CD8-positive, alpha-beta memory T cell (primary cell): ENCODE results near the gene ANK2. TPM values are rescaled to one million over a fixed set of nuclear protein-coding genes. Genes with fewer than 3 reads are reported as not detected.
A peak's percentile ranks its signal among the peaks of the same experiment; 100 is the strongest.

Experiments used
- CTCF ChIA-PET: fragments of 350-600 bp; sonication (Branson Sonifier 250); formaldehyde crosslinking; loops from one replicate; lab custom pipeline; 2021; ENCODE audit warnings: antibody characterized with exemption; lab: Charles Lee
- POLR2A ChIA-PET: fragments of 350-600 bp; sonication (Branson Sonifier 250); formaldehyde crosslinking; loops from one replicate; lab custom pipeline; 2021; ENCODE audit warnings: antibody characterized with exemption; lab: Charles Lee
- DNase-seq, 5 donors: peaks; one replicate each; pipeline versions ENCODE4 v3.0.0 to v3.0.0-alpha.2; 2020 to 2022; ENCODE audit warnings: mixed read lengths in 1 of 5
- H3K27ac ChIP-seq: one replicate; pipeline ENCODE4 v1.7.0; 2013; ENCODE audit warnings: low read depth, mild to moderate bottlenecking, low read length, moderate library complexity
- H3K27me3 ChIP-seq: 2 replicates; pipeline ENCODE4 v1.7.0; 2013; ENCODE audit warnings: low read length, mild to moderate bottlenecking; ENCODE audit not compliant: insufficient read depth, poor library complexity, severe bottlenecking
- H3K36me3 ChIP-seq: 2 replicates; pipeline ENCODE4 v1.7.0; 2013; ENCODE audit warnings: mild to moderate bottlenecking, low read length, moderate library complexity; ENCODE audit not compliant: insufficient read depth
- H3K4me1 ChIP-seq: 2 replicates; pipeline ENCODE4 v1.7.0; 2013; ENCODE audit warnings: mild to moderate bottlenecking, low read length, moderate library complexity; ENCODE audit not compliant: insufficient read depth
- H3K4me3 ChIP-seq: 2 replicates; pipeline ENCODE4 v1.7.0; 2013; ENCODE audit warnings: mild to moderate bottlenecking, low read length
- H3K9me3 ChIP-seq: 2 replicates; pipeline ENCODE4 v1.7.0; 2013; ENCODE audit warnings: mild to moderate bottlenecking, low read length
- H3K27ac Mint-ChIP-seq, 8 donors: one replicate each; pipeline ENCODE4 v1.8.0; 2020 to 2021; ENCODE audit warnings: mixed read lengths in 8 of 8, mild to moderate bottlenecking in 6 of 8, inconsistent platforms in 3 of 8, moderate library complexity in 3 of 8
- H3K27me3 Mint-ChIP-seq, 2 donors: one replicate each; pipeline ENCODE4 v1.8.0; 2020 to 2021; ENCODE audit warnings: mixed read lengths in 2 of 2, mild to moderate bottlenecking in 1 of 2, moderate library complexity in 1 of 2
- H3K36me3 Mint-ChIP-seq, 3 donors: one replicate each; pipeline ENCODE4 v1.8.0; 2020 to 2021; ENCODE audit warnings: mixed read lengths in 3 of 3, inconsistent platforms in 1 of 3, mild to moderate bottlenecking in 1 of 3
- H3K4me1 Mint-ChIP-seq, 3 donors: one replicate each; pipeline ENCODE4 v1.8.0; 2020 to 2021; ENCODE audit warnings: mixed read lengths in 3 of 3, inconsistent platforms in 1 of 3, mild to moderate bottlenecking in 1 of 3
- H3K4me3 Mint-ChIP-seq, 7 donors: one replicate each; pipeline ENCODE4 v1.8.0; 2020 to 2021; ENCODE audit warnings: mixed read lengths in 7 of 7, mild to moderate bottlenecking in 6 of 7, moderate library complexity in 4 of 7, inconsistent platforms in 2 of 7
- H3K9me3 Mint-ChIP-seq, 5 donors: one replicate each; pipeline ENCODE4 v1.8.0; 2020 to 2022; ENCODE audit warnings: mixed read lengths in 5 of 5, mild to moderate bottlenecking in 3 of 5, moderate library complexity in 2 of 5, inconsistent platforms in 1 of 5
- polyA plus RNA-seq: library from polyadenylated mRNA; unstranded; fragments of 300-500 nt; fragmentation: Illumina TruSeq; gene quantifications from one replicate; pipeline ENCODE4 v1.2.3, GENCODE V29; 2021
- total RNA-seq, 2 experiments: library from RNA; stranded (reverse); gene quantifications; one replicate each; pipeline ENCODE4 v1.2.3, GENCODE V29; 2021

ANK2 gene
- total and polyA plus RNA-seq, 3 experiments from 2014 or later, result 0.26 to 0.80 TPM; not detected in 1

- no peak for DNase-seq
- H3K36me3 Mint-ChIP-seq, result no peaks in the 10 kb centered on the region
- no peak overlapping the region for H3K27ac Mint-ChIP-seq
- peaks cover 0 to 2% of the 10 kb centered on the region in 2 donors for H3K27me3 Mint-ChIP-seq
- no peak overlapping the region for H3K4me3 Mint-ChIP-seq
- H3K4me3 ChIP-seq, result no peak overlapping the region
- H3K4me1 ChIP-seq, result no peaks in the 10 kb centered on the region
- H3K36me3 ChIP-seq, result no peaks in the 10 kb centered on the region
- H3K9me3 ChIP-seq, result no peaks in the 10 kb centered on the region
- ChIA-PET POLR2A (no interaction called here), CTCF (no interaction called here)
- peaks cover 0 to 4% (median 0%) of the 10 kb centered on the region in 5 donors for H3K9me3 Mint-ChIP-seq
- H3K4me1 Mint-ChIP-seq, result no peaks in the 10 kb centered on the region
- H3K27me3 ChIP-seq, result no peaks in the 10 kb centered on the region
- H3K27ac ChIP-seq, result no peak overlapping the region
Observed at GRCh38 chr4:113159942-113160545, 110.6 kb downstream of the ANK2 start.

DNA sequence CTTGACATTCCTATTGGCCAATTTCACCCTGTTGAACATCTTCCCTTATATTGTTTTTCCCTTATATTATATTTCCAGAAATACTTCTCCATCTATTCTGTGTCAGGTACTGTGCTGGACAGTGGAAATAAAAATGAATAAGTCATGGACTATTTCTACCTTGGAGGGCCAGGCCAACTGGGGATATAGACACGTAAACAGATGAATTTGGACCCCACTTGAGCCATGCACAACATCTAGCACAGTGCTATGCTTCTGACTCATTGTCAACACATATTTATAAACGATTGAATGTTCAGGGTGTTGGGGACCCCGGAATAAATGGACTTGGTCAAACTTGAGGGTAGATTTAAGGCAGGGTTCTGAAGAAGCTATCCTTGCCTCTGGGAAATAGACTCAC lies 111.1 kb downstream of the ANK2 start:
- CTCF ChIA-PET, result no interaction called here
- H3K27me3 ChIP-seq, result no peaks in the 10 kb centered on the region
- no peak for DNase-seq
- H3K27ac Mint-ChIP-seq, result no peak overlapping the region
- H3K9me3 Mint-ChIP-seq, result peaks cover 0 to 4% (median 0%) of the 10 kb centered on the region in 5 donors
- no peaks in the 10 kb centered on the region for H3K4me1 ChIP-seq
- H3K36me3 ChIP-seq, result no peaks in the 10 kb centered on the region
- H3K27me3 Mint-ChIP-seq, result peaks cover 0 to 2% of the 10 kb centered on the region in 2 donors
- H3K4me3 ChIP-seq, result no peak overlapping the region
- no peak overlapping the region for H3K4me3 Mint-ChIP-seq
- POLR2A ChIA-PET, result no interaction called here
- H3K36me3 Mint-ChIP-seq, result no peaks in the 10 kb centered on the region
- H3K9me3 ChIP-seq, result no peaks in the 10 kb centered on the region
- no peak overlapping the region for H3K27ac ChIP-seq
- H3K4me1 Mint-ChIP-seq, result no peaks in the 10 kb centered on the region

DNA sequence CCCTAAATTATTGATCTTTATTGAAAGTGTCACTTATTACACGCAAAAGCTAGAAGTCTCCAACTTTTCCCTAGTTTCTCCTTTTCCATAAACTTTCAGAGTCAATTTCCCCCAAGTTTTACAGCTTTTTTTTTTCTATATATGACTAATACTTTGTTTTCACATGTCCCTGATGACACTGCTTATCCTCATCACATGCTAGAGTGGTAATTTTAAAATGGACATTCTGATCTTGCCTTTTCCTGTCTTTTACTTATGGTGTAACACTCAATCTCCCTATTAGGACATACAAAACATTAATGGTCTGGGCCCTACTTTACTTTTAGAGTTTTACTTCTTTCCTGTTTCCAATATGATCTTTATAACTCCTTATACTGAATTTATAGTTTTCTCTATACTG lies 112.6 kb downstream of the ANK2 start:
- H3K27ac ChIP-seq, result no peak overlapping the region
- no peaks in the 10 kb centered on the region for H3K4me1 ChIP-seq
- no peaks in the 10 kb centered on the region for H3K9me3 ChIP-seq
- Mint-ChIP-seq H3K27me3 (no peaks in the 10 kb centered on the region), H3K36me3 (no peaks in the 10 kb centered on the region), H3K4me1 (no peaks in the 10 kb centered on the region), H3K27ac (peak overlapping the region in 1 of 8 donors; percentile 6), H3K9me3 (peaks cover 0 to 4% (median 0%) of the 10 kb centered on the region in 5 donors), H3K4me3 (no peak overlapping the region)
- ChIA-PET POLR2A (no interaction called here), CTCF (no interaction called here)
- H3K4me3 ChIP-seq, result no peak overlapping the region
- DNase-seq, result no peak
- H3K27me3 ChIP-seq, result no peaks in the 10 kb centered on the region
- H3K36me3 ChIP-seq, result no peaks in the 10 kb centered on the region

DNA sequence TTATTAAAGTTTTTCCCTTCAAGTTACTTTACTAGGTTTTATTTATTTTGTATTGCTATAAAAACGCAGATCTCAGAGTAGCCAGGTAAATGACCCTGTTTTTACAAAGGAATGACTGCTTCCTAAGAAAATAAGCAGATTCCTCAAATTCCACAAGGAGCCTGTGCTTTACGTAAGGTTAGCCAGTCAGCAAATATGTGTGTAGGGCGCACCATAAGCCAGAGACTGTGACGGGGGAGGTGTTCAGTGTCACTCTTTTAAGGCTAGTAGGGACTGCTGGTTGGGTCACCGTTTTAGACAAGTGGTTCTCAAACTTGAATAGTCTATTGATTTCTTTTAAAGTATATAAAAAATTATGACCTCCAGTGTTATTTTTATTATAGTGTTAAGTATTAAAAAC lies 119.9 kb downstream of the ANK2 start:
- DNase-seq, result no peak
- Mint-ChIP-seq H3K27me3 (peaks cover 0 to 2% of the 10 kb centered on the region in 2 donors), H3K36me3 (no peaks in the 10 kb centered on the region), H3K9me3 (no peaks in the 10 kb centered on the region), H3K27ac (no peak overlapping the region), H3K4me1 (no peaks in the 10 kb centered on the region), H3K4me3 (no peak overlapping the region)
- H3K9me3 ChIP-seq, result no peaks in the 10 kb centered on the region
- POLR2A ChIA-PET, result no interaction called here
- no peak overlapping the region for H3K4me3 ChIP-seq
- CTCF ChIA-PET, result no interaction called here
- no peaks in the 10 kb centered on the region for H3K27me3 ChIP-seq
- H3K27ac ChIP-seq, result no peak overlapping the region
- H3K4me1 ChIP-seq, result no peaks in the 10 kb centered on the region
- H3K36me3 ChIP-seq, result no peaks in the 10 kb centered on the region

DNA sequence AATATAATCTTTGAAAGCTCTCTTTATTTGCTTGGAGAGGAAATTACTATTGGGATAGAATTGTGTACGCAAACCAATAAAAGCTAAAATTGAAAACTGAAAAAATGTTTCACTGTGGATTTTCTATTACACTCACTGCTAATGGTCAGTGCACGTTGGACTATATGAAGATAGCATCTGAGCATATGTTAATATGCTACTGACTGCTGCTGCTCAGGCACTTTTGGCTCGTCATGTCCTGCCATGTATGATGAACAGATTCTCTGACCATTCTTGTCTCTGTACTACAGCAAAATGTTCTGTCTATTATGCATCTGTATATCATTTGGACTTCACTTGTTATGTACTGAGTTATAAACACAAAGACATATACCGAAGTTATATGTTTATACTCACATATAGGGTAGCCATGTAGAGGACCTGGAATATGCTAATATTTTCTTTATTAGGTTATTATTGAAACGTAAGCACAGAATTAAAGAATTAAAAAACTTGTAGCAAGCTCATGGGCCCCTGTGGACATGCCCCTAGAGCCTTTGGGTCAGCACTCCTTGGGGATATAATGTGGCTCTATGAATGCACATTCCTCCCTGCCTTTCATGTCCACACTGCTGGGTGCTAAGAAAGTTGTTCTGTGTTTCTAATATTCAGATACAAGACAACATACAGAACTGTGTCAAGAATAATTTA lies 120.8 kb downstream of the ANK2 start:
- Histone ChIP-seq H3K27ac (no peak overlapping the region), H3K36me3 (no peaks in the 10 kb centered on the region), H3K4me1 (no peaks in the 10 kb centered on the region), H3K9me3 (no peaks in the 10 kb centered on the region), H3K4me3 (no peak overlapping the region), H3K27me3 (no peaks in the 10 kb centered on the region)
- ChIA-PET CTCF (no interaction called here), POLR2A (no interaction called here)
- H3K27ac Mint-ChIP-seq, result no peak overlapping the region
- H3K36me3 Mint-ChIP-seq, result no peaks in the 10 kb centered on the region
- H3K27me3 Mint-ChIP-seq, result peaks cover 0 to 2% of the 10 kb centered on the region in 2 donors
- no peaks in the 10 kb centered on the region for H3K4me1 Mint-ChIP-seq
- no peak overlapping the region for H3K4me3 Mint-ChIP-seq
- no peak for DNase-seq
- no peaks in the 10 kb centered on the region for H3K9me3 Mint-ChIP-seq

- no peak overlapping the region for H3K4me3 ChIP-seq
- POLR2A ChIA-PET, result no interaction called here
- CTCF ChIA-PET, result no interaction called here
- no peak overlapping the region for H3K4me3 Mint-ChIP-seq
- no peaks in the 10 kb centered on the region for H3K36me3 Mint-ChIP-seq
- H3K4me1 Mint-ChIP-seq, result no peaks in the 10 kb centered on the region
- no peak overlapping the region for H3K27ac ChIP-seq
- H3K4me1 ChIP-seq, result no peaks in the 10 kb centered on the region
- no peaks in the 10 kb centered on the region for H3K36me3 ChIP-seq
- peaks cover 0 to 2% of the 10 kb centered on the region in 2 donors for H3K27me3 Mint-ChIP-seq
- DNase-seq, result no peak
- H3K27ac Mint-ChIP-seq, result no peak overlapping the region
- no peaks in the 10 kb centered on the region for H3K9me3 ChIP-seq
- H3K9me3 Mint-ChIP-seq, result no peaks in the 10 kb centered on the region
- H3K27me3 ChIP-seq, result no peaks in the 10 kb centered on the region
Observed at GRCh38 chr4:113170805-113171468, 121.5 kb downstream of the ANK2 start.

DNA sequence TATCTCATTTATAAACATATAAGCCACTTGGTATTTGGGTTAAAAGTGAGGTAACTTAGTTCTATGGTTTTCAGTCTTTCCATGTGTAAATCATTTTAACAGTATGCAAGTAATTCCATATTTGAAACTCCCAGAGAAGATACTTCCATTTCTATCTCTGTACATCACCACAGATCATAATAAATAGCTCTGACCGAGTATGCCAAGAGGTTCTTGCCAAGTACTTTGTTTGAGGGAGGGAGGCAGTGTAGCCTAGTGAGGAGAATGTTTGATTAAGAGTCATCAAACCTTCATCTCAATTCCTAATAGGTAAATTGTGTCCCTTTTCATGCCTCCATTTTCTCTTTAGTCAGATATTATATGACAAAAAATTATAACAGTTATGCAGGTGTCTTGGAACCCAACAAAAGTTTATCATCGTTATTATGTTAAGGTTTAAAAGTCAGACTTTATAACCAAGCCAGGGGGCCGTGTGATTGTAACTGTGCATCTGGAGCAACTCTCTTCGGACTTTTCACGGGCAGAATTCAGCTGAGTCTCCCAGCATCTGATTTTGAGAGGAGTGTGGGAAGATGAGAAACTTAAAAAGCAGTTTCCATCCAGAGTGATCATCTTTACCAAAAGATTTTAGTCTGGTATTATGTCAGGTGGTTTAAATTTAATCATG lies 123.8 kb downstream of the ANK2 start:
- no peaks in the 10 kb centered on the region for H3K27me3 ChIP-seq
- no peak for DNase-seq
- H3K36me3 ChIP-seq, result no peaks in the 10 kb centered on the region
- H3K4me1 ChIP-seq, result no peaks in the 10 kb centered on the region
- H3K36me3 Mint-ChIP-seq, result no peaks in the 10 kb centered on the region
- POLR2A ChIA-PET, result no interaction called here
- no peaks in the 10 kb centered on the region for H3K9me3 Mint-ChIP-seq
- CTCF ChIA-PET, result no interaction called here
- no peaks in the 10 kb centered on the region for H3K4me1 Mint-ChIP-seq
- peaks cover 0 to 2% of the 10 kb centered on the region in 2 donors for H3K27me3 Mint-ChIP-seq
- H3K27ac Mint-ChIP-seq, result no peak overlapping the region
- H3K4me3 ChIP-seq, result no peak overlapping the region
- no peak overlapping the region for H3K27ac ChIP-seq
- H3K4me3 Mint-ChIP-seq, result no peak overlapping the region
- no peaks in the 10 kb centered on the region for H3K9me3 ChIP-seq

DNA sequence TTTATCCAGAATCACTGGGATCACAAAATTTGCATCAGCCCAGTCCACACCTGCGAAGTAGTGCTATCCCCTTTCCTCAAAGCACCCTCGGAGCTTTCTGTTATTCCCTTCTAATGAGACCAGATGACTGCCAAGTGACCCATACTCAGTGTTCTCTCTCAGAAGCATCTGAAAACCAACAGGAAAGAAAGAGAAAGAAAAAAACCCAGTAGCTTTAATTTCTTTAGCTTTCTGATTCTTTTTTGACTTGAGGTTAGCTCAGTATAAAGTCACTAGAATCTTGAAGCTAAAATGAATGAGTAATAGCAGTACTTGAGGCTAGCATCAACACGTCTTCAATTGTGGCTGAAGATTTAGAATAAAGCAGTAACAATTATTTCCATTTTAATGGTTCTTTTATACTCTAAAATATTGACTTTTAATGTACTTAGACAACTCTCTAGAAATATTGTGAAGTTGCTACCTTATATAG lies 124.4 kb downstream of the ANK2 start:
- CTCF ChIA-PET, result no interaction called here
- POLR2A ChIA-PET, result no interaction called here
- H3K4me3 ChIP-seq, result no peak overlapping the region

More for the DNA sequence above, 124.4 kb downstream of the ANK2 start:
- no peak for DNase-seq
- Mint-ChIP-seq H3K27ac (no peak overlapping the region), H3K27me3 (no peaks in the 10 kb centered on the region), H3K4me3 (no peak overlapping the region), H3K9me3 (no peaks in the 10 kb centered on the region), H3K36me3 (no peaks in the 10 kb centered on the region), H3K4me1 (no peaks in the 10 kb centered on the region)
- no peaks in the 10 kb centered on the region for H3K27me3 ChIP-seq
- no peaks in the 10 kb centered on the region for H3K4me1 ChIP-seq
- H3K27ac ChIP-seq, result no peak overlapping the region
- H3K36me3 ChIP-seq, result no peaks in the 10 kb centered on the region
- no peaks in the 10 kb centered on the region for H3K9me3 ChIP-seq
